ENCODE measurements around the gene ZNF516.

Gene ZNF516

DNA sequence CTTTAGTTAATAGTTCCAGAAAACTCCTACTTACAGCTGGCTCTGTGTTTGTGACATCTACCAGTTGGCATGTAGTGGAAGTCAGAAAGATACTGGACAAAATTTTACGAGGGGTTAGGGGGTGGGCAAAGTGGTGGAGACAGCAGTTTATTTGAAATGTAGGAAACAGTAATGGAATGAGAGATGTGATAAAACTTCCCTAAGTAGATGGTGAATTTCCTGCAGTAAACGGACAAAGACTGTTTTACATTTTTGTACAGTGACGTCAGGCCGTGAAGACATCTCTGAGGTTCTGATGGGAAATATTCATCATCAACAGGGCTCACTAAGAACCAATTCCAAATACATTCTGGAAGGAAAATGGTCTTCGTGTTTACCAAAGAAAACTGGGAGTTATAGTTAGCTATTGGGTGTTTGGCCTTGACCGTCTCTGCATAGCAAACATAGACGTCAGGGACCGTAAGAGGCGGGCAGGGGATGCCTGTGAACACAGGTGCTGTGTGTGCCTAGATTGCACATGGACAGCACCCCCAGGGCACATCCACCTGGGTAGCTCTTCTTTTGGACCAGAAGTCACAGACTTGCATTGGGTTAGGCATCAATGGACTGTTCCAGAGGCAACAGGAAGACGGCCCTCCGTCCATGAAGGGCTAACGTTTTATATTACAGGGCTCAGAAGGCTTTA, 131.5 kb downstream of the ZNF516 start:
- H3K9ac ChIP-seq (ENCODE audit: low read depth, low read length), result no peak overlapping the region
- H3K9me3 ChIP-seq (ENCODE audit: insufficient read depth, low read depth, low read length), result no peaks in the 10 kb centered on the region
- H3K27me3 ChIP-seq (ENCODE audit: insufficient read depth, low read length), result no peaks in the 10 kb centered on the region
- H3K27ac ChIP-seq (ENCODE audit: low read length), result no peak overlapping the region
- H3K36me3 ChIP-seq (ENCODE audit: insufficient read depth, low read depth, low read length), result no peaks in the 10 kb centered on the region
- peaks cover 16% of the 10 kb centered on the region for H3K4me1 ChIP-seq (ENCODE audit: insufficient read depth, low read length)
- no peak overlapping the region for H3K4me3 ChIP-seq (ENCODE audit: low read length)

DNA sequence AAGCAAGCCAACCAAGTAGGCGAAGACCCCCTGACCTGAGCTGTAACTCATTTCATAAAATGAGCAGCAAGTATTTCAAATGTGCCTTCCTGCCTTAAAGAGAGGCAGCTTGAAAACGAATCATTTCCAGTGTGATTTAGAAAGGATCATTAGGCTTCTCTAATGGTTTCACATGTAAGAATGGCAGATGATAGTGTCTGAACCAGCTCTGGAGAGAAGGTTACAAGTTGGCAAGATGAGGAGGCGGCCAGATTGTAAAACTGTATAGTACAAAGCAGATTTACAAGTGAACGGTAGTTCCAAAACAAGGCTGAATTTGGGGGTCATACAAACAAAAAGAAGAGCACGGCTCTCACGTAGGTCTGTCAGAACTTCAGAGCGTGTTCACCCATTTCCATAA, 132.4 kb downstream of the ZNF516 start:
- Histone ChIP-seq H3K9me3 (ENCODE audit: insufficient read depth, low read depth, low read length) (no peaks in the 10 kb centered on the region), H3K4me1 (ENCODE audit: insufficient read depth, low read length) (peaks cover 8% of the 10 kb centered on the region), H3K9ac (ENCODE audit: low read depth, low read length) (no peak overlapping the region), H3K27me3 (ENCODE audit: insufficient read depth, low read length) (no peaks in the 10 kb centered on the region), H3K27ac (ENCODE audit: low read length) (no peak overlapping the region), H3K4me3 (ENCODE audit: low read length) (no peak overlapping the region), H3K36me3 (ENCODE audit: insufficient read depth, low read depth, low read length) (no peaks in the 10 kb centered on the region)

DNA sequence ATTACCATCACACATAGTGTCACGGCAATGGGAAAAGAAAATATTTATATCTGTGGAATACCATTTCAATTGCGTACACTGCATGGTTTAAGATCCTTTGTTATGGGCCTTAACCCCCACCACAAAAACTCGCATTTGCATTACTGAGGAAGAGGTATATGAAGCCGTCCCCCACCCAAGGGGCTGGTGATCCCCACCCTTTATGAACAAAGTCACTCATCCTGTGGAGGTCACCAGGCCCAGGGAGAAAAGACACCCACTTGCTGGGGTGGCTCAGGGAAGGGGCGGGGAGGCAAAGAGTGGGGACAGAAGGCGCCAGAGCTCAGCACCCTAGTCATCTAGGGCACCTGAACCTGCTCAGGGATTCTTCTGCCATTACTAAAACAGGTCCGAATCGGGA, 133.8 kb downstream of the ZNF516 start:
- Histone ChIP-seq H3K9me3 (ENCODE audit: insufficient read depth, low read depth, low read length) (no peaks in the 10 kb centered on the region), H3K27me3 (ENCODE audit: insufficient read depth, low read length) (no peaks in the 10 kb centered on the region), H3K4me1 (ENCODE audit: insufficient read depth, low read length) (peaks cover 8% of the 10 kb centered on the region), H3K9ac (ENCODE audit: low read depth, low read length) (no peak overlapping the region), H3K27ac (ENCODE audit: low read length) (no peak overlapping the region), H3K4me3 (ENCODE audit: low read length) (no peak overlapping the region), H3K36me3 (ENCODE audit: insufficient read depth, low read depth, low read length) (no peaks in the 10 kb centered on the region)

DNA sequence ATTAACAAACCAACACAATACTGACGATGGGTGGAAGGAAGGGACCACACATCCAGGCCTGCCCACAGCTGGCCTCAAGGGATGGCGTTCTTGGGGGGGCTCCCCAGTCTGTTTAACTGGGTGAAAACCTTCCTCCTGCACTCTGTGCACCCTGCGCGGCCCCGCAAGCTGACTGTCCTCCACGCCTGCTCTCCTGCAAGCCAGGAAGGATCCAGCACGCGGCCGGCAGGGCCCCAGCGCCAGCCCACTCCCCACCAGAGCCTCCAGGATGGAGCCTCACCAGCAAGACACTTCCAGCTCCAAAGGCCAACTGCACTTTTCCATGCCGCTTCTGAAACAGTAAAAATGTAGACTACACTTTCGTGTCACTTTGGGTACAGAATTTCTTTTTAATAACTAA, 135.1 kb downstream of the ZNF516 start:
- Histone ChIP-seq H3K4me1 (ENCODE audit: insufficient read depth, low read length) (peaks cover 8% of the 10 kb centered on the region), H3K9ac (ENCODE audit: low read depth, low read length) (no peak overlapping the region), H3K27me3 (ENCODE audit: insufficient read depth, low read length) (no peaks in the 10 kb centered on the region), H3K36me3 (ENCODE audit: insufficient read depth, low read depth, low read length) (no peaks in the 10 kb centered on the region), H3K4me3 (ENCODE audit: low read length) (no peak overlapping the region), H3K9me3 (ENCODE audit: insufficient read depth, low read depth, low read length) (no peaks in the 10 kb centered on the region), H3K27ac (ENCODE audit: low read length) (no peak overlapping the region)

DNA sequence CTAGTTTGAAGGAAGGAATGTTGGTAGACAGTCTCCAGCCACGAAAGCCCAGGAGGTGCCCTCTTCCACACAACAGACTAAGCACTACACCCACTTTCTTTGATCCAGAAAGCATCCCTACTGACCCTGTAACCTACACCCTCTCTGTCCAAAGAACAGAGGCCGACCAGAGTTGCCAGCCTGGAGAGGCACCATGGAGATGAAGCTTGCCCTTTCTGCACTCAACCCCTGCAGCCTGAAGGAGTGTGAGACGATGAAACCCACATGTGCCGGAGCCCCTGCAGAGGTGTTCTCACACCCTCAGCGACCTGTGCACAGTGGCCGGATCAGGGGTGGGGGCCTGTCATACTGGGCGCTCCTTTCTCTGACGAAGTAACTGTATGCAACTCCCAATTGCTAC, 136.3 kb downstream of the ZNF516 start:
- H3K36me3 ChIP-seq (ENCODE audit: insufficient read depth, low read depth, low read length), result no peaks in the 10 kb centered on the region
- no peaks in the 10 kb centered on the region for H3K9me3 ChIP-seq (ENCODE audit: insufficient read depth, low read depth, low read length)
- H3K4me3 ChIP-seq (ENCODE audit: low read length), result no peak overlapping the region
- no peak overlapping the region for H3K27ac ChIP-seq (ENCODE audit: low read length)
- H3K9ac ChIP-seq (ENCODE audit: low read depth, low read length), result no peak overlapping the region
- H3K4me1 ChIP-seq (ENCODE audit: insufficient read depth, low read length), result peaks cover 8% of the 10 kb centered on the region
- no peaks in the 10 kb centered on the region for H3K27me3 ChIP-seq (ENCODE audit: insufficient read depth, low read length)

DNA sequence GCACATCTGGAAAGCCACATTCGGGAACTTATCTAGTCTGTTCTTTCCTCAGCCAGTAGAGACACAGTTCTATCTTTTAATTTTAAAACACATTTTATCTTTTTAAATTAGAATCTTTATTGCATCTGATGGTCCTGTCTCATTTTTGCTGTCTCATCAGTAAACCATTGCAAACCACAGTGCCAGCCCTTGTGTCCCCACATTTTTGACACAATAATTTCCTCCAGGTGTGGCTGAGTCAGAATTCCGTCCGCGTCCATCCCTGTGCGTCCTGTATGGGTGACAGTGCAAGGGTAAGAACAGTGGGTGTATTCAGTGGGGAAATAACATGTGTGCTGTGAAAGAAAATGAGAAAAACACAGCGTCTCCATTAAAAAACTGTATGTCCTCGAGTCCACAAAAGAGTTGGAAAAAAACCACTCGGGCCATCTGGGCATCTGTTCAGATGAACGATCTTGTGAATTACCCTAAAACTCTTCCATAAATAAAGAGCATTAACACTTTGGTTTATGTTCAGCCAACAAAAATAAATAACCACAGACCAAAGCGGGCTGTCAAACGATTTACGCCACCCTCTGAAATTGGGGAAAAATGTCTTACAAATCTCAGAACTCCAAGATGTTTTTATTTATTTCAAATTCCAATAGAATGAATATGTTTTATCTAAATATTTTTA, 137.3 kb downstream of the ZNF516 start:
- Histone ChIP-seq H3K4me3 (ENCODE audit: low read length) (no peak overlapping the region), H3K9ac (ENCODE audit: low read depth, low read length) (no peak overlapping the region), H3K27ac (ENCODE audit: low read length) (no peak overlapping the region), H3K9me3 (ENCODE audit: insufficient read depth, low read depth, low read length) (no peaks in the 10 kb centered on the region), H3K36me3 (ENCODE audit: insufficient read depth, low read depth, low read length) (no peaks in the 10 kb centered on the region), H3K27me3 (ENCODE audit: insufficient read depth, low read length) (no peaks in the 10 kb centered on the region), H3K4me1 (ENCODE audit: insufficient read depth, low read length) (peaks cover 8% of the 10 kb centered on the region)

DNA sequence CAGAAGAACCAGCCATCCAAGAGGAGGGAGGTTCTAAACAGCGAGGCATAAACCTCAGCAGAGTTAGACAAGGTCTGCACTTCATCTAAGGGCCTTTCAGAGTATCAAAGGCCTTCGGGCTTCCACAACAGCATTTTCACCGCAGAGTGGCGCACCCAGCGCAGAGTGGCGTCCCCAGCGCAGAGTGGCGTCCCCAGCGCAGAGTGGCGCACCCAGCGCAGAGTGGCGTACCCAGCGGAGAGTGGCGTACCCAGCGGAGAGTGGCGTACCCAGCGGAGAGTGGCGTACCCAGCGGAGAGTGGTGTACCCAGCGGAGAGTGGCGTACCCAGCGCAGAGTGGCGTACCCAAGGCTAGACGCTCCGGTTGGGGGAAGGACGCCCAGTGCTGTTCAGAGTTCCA, 137.9 kb downstream of the ZNF516 start:
- Histone ChIP-seq H3K27me3 (ENCODE audit: insufficient read depth, low read length) (no peaks in the 10 kb centered on the region), H3K4me1 (ENCODE audit: insufficient read depth, low read length) (peaks cover 8% of the 10 kb centered on the region), H3K27ac (ENCODE audit: low read length) (no peak overlapping the region), H3K36me3 (ENCODE audit: insufficient read depth, low read depth, low read length) (no peaks in the 10 kb centered on the region), H3K9ac (ENCODE audit: low read depth, low read length) (no peak overlapping the region), H3K4me3 (ENCODE audit: low read length) (no peak overlapping the region), H3K9me3 (ENCODE audit: insufficient read depth, low read depth, low read length) (no peaks in the 10 kb centered on the region)

DNA sequence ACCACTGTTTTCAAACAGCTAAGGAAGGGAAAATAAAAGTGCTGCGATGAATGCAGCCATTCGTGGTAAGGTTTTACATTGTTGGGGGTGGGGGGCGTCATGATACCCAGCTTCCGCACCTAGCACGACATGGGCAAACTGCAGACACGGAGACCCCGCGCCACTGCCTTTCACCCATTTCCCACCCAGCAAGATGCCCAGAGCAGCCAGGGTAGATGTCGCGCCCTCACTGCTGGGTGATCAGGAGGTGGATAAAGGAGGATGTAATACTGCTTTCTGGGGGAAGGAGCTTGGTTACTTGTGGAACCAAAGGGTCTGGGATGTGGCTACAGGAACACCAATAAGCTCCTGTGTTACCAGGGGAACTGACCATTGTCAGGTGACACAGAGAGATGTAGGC, 138.4 kb downstream of the ZNF516 start:
- Histone ChIP-seq H3K4me1 (ENCODE audit: insufficient read depth, low read length) (peaks cover 8% of the 10 kb centered on the region), H3K9ac (ENCODE audit: low read depth, low read length) (no peak overlapping the region), H3K27me3 (ENCODE audit: insufficient read depth, low read length) (no peaks in the 10 kb centered on the region), H3K4me3 (ENCODE audit: low read length) (no peak overlapping the region), H3K36me3 (ENCODE audit: insufficient read depth, low read depth, low read length) (no peaks in the 10 kb centered on the region), H3K27ac (ENCODE audit: low read length) (no peak overlapping the region), H3K9me3 (ENCODE audit: insufficient read depth, low read depth, low read length) (no peaks in the 10 kb centered on the region)

DNA sequence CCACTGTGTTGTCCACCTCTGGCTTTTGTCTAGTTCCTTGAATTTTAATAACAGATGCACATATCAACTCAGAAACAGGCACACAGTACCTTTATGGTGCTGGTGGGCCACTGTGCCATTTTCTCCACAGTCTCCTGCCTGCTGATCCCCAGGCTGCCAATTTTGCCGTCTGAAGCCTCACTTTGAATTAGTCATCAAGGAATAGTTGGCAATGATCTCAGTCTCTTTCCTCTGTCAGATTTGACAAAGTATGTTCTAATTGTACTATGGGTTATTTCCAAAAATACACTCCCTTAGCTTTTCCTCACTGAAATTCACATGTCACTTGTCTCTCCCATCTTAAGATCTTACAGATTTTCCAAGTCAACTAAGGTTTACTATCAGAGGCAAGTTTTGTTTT, 140.7 kb downstream of the ZNF516 start:
- Histone ChIP-seq H3K27ac (ENCODE audit: low read length) (no peak overlapping the region), H3K4me1 (ENCODE audit: insufficient read depth, low read length) (peaks cover 2% of the 10 kb centered on the region; the same call in 1 of the 2 replicates), H3K36me3 (ENCODE audit: insufficient read depth, low read depth, low read length) (no peaks in the 10 kb centered on the region), H3K27me3 (ENCODE audit: insufficient read depth, low read length) (no peaks in the 10 kb centered on the region), H3K9me3 (ENCODE audit: insufficient read depth, low read depth, low read length) (no peaks in the 10 kb centered on the region), H3K9ac (ENCODE audit: low read depth, low read length) (no peak overlapping the region), H3K4me3 (ENCODE audit: low read length) (no peak overlapping the region)

DNA sequence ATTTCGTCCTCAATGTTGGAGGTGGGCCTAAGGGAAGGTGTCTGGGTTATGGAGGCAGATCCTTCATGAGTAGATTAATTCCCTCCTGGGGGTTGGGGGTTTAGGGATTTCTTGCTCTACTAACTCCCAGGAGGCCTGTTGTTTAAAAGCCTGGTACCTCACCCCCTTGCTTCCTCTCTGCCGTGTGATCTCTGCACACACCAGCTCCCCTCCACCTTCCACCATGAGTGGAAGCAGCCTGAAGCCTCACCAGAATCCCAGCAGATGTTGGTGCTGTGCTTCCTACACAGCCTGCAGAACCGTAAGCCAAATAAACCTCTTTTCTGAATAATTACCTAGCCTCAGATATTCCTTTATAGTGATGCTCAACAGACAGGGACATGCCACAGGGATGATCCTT, 141.5 kb downstream of the ZNF516 start:
- Histone ChIP-seq H3K27me3 (ENCODE audit: insufficient read depth, low read length) (no peaks in the 10 kb centered on the region), H3K36me3 (ENCODE audit: insufficient read depth, low read depth, low read length) (no peaks in the 10 kb centered on the region), H3K9ac (ENCODE audit: low read depth, low read length) (no peak overlapping the region), H3K9me3 (ENCODE audit: insufficient read depth, low read depth, low read length) (no peaks in the 10 kb centered on the region), H3K27ac (ENCODE audit: low read length) (no peak overlapping the region), H3K4me1 (ENCODE audit: insufficient read depth, low read length) (peaks cover 2% of the 10 kb centered on the region; the same call in 1 of the 2 replicates), H3K4me3 (ENCODE audit: low read length) (no peak overlapping the region)

DNA sequence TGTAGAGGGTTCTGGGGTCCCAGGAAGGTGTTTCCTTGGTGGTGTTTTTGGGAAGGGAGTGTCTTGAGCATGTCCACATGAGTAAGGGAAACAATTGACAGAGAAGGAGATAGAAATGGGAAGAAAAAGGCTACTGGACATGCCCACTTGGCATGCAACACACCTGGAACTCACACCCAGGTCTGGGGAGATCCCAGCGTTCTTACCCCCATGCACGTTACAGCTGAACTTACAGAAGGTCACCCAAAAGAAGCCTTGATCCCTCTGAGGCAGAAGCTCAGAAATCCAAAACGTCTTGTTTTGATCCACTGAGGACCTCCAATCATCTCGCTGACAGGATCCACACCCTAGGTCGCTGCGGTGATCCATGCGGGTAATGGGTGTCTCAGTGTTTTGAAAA, 142.0 kb downstream of the ZNF516 start:
- no peak overlapping the region for H3K4me3 ChIP-seq (ENCODE audit: low read length)
- H3K4me1 ChIP-seq (ENCODE audit: insufficient read depth, low read length), result peaks cover 2% of the 10 kb centered on the region; the same call in 1 of the 2 replicates
- H3K9me3 ChIP-seq (ENCODE audit: insufficient read depth, low read depth, low read length), result no peaks in the 10 kb centered on the region
- no peaks in the 10 kb centered on the region for H3K36me3 ChIP-seq (ENCODE audit: insufficient read depth, low read depth, low read length)
- no peak overlapping the region for H3K27ac ChIP-seq (ENCODE audit: low read length)
- H3K9ac ChIP-seq (ENCODE audit: low read depth, low read length), result no peak overlapping the region
- H3K27me3 ChIP-seq (ENCODE audit: insufficient read depth, low read length), result no peaks in the 10 kb centered on the region

DNA sequence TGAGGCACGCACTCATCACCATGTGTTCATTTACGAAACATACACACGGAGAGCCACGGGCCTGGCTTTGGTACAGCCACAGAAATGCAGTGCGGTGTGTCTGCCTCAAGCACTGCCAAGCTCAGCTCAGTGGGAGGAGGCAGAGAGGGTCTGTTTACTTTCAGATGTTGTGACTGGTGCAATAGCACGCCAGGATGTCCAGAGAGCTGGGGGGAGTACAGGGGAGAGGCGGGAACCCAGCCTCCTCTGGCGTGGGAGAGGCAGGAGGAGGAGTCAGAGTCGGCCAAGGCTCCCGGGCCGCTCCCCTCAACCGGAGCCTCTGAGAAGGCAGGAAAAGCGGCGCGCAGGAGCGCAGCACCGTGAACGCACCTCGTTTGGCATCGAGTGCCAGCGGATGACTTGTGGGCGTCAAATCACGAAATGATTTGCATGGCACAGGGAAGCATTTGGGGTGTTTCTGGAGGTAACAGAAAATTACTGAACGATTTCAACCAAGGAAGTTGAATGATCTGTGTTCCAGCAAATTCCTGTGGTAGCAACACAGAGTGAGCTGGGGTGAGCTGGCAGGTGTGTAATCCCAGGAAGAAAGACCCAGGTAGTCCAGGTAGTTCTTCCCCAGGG, 143.0 kb downstream of the ZNF516 start:
- no peaks in the 10 kb centered on the region for H3K9me3 ChIP-seq (ENCODE audit: insufficient read depth, low read depth, low read length)
- H3K36me3 ChIP-seq (ENCODE audit: insufficient read depth, low read depth, low read length), result no peaks in the 10 kb centered on the region
- H3K27ac ChIP-seq (ENCODE audit: low read length), result no peak overlapping the region
- H3K4me1 ChIP-seq (ENCODE audit: insufficient read depth, low read length), result peaks cover 2% of the 10 kb centered on the region; the same call in 1 of the 2 replicates
- H3K27me3 ChIP-seq (ENCODE audit: insufficient read depth, low read length), result no peaks in the 10 kb centered on the region
- no peak overlapping the region for H3K4me3 ChIP-seq (ENCODE audit: low read length)
- no peak overlapping the region for H3K9ac ChIP-seq (ENCODE audit: low read depth, low read length)
